ENCODE results near the gene PPFIBP1.

PPFIBP1 gene

GRCh38 chr12:27511723-27512045 lies 12.3 kb upstream of the PPFIBP1 start:
- no peak for DNase-seq (ENCODE audit: low read depth in 3 of 3, low spot score in 1 of 3)

GRCh38 chr12:27513155-27513824 lies 10.7 kb upstream of the PPFIBP1 start:
- no peak for DNase-seq (ENCODE audit: low read depth in 3 of 3, low spot score in 1 of 3)

DNA sequence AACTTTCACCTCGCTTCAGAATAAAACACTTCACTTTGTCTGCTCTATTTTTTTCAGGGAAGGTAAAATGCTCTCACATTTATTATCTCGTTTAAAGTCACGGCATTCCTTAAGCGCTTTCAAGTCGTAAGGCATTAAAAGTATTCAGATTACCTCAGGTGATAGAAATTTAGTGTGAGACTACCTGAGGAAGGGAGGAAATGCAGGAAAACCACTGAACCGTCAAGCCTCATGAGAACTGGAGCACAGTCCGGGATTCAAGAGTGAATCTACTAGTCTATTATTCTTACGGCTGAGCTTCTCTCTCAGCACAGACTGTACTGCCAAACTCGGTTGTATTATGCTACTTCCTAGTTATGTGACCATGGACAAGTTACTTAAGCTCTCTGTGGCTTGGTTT lies 8.3 kb upstream of the PPFIBP1 start:
- no peak for DNase-seq (ENCODE audit: low read depth in 3 of 3, low spot score in 1 of 3)

GRCh38 chr12:27516625-27517024 lies 7.4 kb upstream of the PPFIBP1 start:
- no peak for DNase-seq (ENCODE audit: low read depth in 3 of 3, low spot score in 1 of 3)

DNA sequence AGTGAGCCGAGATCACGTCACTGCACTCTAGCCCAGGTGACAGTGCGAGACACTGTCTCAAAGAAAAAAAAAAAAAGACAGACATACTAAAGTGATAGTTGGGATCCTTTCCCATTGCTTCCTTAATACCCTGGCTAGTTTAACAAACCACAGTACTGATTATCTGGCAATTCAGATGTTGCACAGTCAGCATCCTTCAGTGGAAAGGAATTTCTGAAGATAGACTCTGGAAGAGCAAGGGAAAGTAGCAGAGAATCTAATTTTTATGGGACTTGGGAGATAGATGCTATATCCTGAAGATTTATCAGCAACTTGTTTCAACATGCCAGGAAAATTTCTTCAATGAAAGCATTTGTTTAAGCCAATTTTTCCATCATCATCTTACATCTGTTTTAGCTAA lies 6.5 kb upstream of the PPFIBP1 start:
- DNase-seq (ENCODE audit: low read depth in 3 of 3, low spot score in 1 of 3) = no peak

DNA sequence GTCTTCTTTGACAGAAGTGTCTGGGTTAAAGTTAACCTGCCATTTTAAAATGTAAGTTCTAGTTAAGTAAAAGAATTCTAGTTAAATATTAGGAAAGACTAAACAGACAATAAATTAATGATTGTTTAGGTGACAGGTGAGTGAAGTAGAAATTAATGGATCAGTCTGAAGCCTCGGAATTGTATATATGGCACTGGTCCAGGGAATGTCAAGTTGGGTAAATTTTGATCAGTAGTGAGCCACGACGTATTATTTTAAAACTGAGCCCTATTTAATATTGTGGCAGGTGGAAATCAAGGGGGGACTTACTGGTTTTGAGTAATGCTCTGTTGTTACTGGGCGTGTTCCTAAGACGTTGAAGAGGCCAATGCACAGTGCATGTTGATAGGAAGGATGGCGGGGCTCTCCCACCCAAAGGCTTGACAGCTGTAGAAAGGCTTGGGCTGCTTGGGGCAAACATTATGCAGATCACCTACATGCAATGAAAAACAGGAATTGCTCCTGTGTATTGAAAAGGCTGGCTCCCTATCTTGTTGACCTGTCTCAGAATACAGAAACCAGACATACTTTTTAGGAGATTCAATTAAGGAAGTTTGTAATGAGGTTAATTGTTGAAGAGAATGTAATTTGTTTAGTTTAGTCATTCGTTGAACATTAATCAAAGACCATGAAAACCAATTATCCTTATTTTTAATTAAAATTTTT lies 5.9 kb upstream of the PPFIBP1 start:
- no peak for DNase-seq (ENCODE audit: low read depth in 3 of 3, low spot score in 1 of 3)

GRCh38 chr12:27521066-27521465 lies 2.9 kb upstream of the PPFIBP1 start:
- no peak for DNase-seq (ENCODE audit: low read depth in 3 of 3, low spot score in 1 of 3)

- DNase-seq (ENCODE audit: low read depth in 3 of 3, low spot score in 1 of 3) = no peak
Observed at GRCh38 chr12:27521981-27522380, 2.0 kb upstream of the PPFIBP1 start.

GRCh38 chr12:27523305-27523641 lies 733 bp upstream of the PPFIBP1 start:
- no peak for DNase-seq (ENCODE audit: low read depth in 3 of 3, low spot score in 1 of 3)

DNA sequence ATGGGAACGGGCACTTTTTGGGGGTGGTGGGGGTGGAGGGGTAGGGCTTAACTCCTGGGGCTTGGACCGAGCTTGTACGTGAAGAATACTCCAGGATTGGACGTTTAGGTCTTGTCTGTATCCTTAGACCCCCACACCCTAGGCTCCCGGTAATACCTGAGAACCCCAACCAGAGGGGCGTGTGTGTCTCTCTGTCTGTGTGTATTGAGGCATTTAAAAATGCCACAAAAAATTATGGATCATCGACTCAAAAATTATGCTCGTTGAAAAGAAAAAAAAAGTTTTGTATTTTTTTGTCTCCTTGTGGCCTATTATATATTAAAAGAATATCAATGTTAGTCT lies 459 bp downstream of the PPFIBP1 start:
- DNase-seq (ENCODE audit: low read depth in 3 of 3, low spot score in 1 of 3) = no peak

DNA sequence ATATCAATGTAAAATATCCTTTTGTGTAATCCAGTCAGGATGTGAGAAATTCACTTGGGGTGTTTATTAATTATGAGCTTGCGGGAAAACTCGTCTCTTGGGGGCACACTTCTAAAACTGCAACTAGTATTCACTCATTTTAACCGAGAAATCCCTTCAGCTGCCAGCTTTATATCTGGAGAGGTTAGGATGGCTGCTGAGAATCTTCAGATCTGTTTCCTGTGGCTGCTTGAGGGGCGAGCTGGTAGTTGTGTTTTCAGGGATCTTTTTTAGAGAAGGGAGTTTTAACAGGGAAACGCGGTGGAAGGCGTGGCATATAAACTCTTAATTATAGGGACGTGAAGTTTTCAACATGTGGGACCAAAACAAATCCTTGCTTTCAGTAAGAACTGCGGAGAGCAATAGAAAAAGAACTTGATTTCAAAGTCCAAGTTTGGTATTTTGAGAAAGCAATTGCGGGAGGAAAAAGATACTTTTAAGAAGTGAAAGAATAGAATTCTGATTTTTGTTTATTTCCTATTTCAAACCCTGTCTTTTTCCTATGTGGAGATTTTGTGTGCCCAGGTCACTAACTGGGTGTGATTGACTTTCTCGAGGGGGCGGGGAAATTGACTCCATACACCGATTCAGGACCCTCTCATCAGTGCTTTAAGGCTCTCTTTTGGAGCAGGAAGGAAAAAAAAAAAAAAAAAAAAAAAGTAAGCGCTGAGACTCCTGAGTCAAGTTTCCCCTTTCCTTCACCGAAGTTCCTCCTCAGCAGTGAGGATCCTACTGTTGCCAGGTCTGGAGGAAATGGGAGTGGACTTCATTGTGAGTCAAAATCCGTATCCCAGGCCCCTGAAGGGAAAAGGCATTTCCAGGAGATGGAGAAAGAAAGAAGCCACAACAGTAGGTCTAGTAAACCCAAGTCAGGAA lies 1.1 kb downstream of the PPFIBP1 start:
- DNase-seq (ENCODE audit: low read depth in 3 of 3, low spot score in 1 of 3) = no peak

- no peak for DNase-seq (ENCODE audit: low read depth in 3 of 3, low spot score in 1 of 3)
Observed at GRCh38 chr12:27527512-27527911, 3.5 kb downstream of the PPFIBP1 start.

GRCh38 chr12:27528788-27529187 lies 4.8 kb downstream of the PPFIBP1 start:
- DNase-seq (ENCODE audit: low read depth in 3 of 3, low spot score in 1 of 3) = no peak

DNA sequence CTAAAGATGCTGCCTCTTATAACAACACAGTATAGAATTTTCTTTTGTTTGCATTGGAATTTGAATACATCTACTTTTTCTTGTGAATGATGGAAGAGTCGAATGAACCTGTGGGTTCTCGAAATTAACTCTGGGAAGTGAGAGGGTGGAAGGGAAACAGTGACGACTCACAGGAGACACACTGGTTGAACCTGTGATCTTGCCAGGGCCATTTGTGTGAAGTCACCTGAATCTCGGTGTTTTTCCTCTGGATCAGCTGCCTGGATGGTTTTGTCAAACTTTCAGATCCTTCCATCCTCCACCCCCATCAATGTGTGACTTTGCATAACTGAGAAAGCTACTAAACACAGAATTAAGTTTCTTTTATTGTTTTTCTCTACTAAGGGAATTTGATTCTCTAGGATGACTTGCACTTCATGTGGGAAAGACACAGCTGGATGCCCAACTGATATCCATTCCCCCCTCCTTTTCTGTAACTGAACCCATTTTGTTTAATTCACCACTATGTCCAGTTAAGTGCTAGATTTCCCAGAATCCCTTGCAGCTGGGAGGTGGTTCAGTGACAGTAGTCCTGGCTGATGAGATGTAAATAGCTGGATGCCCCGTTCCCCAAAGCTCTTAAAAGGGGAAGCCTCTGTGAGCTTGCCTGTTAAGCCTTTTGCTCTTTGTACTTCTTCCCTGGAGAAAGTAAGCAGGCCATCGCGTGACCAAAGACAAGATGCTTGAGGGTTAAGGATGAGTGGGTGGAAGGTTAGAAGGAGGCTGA lies 6.3 kb downstream of the PPFIBP1 start:
- no peak for DNase-seq (ENCODE audit: low read depth in 3 of 3, low spot score in 1 of 3)

- no peak for DNase-seq (ENCODE audit: low read depth in 3 of 3, low spot score in 1 of 3)
Observed at GRCh38 chr12:27531896-27532295, 7.9 kb downstream of the PPFIBP1 start.

DNA sequence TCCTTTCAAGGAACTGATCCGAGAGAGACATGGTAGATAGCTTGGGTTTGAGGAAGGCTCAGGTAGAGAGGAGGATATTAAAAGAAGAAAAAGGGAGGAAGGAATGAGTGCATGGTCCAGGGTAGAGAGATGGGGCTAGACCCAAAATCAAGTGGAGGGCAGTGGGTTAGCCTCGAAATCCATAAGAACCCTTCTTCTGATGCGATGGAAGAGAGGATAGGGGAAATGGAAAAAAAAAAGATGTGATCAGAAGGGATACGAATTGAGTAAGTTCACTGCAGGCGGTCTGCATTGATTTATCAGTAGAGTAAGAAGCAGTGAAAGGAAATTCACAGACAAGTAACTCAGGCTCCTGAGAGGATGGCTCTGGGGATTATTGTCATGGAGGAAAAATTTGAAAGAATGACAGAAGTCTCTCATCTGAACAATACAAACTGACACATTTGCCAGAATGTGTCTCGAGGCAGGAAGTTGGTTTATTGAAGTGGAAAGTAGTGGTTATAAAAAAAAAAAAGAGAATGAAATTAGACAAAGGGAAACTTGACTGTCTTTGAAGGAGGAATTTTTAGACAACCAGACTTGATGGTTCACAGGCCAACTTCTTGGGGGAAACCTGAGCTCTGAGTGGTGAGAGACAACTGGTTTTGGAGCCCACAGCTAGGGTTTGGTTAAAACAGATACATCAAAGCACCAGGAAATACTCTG lies 10.2 kb downstream of the PPFIBP1 start:
- no peak for DNase-seq (ENCODE audit: low read depth in 3 of 3, low spot score in 1 of 3)

GRCh38 chr12:27534765-27535161 lies 10.8 kb downstream of the PPFIBP1 start:
- DNase-seq (ENCODE audit: low read depth in 3 of 3, low spot score in 1 of 3) = no peak

GRCh38 chr12:27535318-27535717 lies 11.3 kb downstream of the PPFIBP1 start:
- DNase-seq (ENCODE audit: low read depth in 3 of 3, low spot score in 1 of 3) = no peak

DNA sequence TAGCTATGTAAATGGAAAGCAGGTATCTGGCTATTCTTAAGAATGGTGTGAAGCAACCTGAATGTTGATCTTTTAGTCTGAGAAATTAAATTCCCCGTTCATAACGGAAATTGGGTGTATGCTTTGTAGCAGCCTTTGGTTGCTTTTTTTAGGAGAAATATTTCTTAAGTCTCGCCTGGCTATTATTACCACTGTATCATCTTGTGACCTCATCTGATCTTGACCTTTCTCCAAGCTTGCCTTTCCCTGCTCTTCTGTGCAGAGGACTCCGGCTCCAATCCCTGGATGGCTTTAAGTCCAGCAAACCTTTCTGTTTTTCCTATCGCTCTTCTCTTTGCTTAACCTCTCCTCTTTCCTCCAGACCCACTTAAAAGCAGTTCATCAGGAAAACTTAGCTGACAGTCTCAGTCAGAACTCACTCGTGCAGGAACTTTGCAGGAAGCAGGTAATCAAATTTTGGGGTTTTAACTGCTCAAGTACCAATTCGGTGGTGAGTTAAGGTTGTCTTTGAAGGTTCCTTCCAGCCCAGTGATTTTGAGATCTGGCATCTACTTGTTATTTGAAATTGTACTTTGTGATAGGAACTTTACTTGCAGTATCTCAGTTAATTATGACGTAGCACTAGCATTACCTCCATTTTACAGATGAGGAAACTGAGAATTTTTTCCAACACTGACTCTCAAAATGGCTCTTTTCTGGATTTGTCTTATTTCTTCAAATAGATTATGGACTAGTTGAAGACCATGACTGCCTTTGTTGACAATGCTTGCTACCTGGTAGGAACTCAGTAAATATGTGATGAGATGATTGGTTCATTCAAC lies 14.1 kb downstream of the PPFIBP1 start:
- no peak for DNase-seq (ENCODE audit: low read depth in 3 of 3, low spot score in 1 of 3)

DNA sequence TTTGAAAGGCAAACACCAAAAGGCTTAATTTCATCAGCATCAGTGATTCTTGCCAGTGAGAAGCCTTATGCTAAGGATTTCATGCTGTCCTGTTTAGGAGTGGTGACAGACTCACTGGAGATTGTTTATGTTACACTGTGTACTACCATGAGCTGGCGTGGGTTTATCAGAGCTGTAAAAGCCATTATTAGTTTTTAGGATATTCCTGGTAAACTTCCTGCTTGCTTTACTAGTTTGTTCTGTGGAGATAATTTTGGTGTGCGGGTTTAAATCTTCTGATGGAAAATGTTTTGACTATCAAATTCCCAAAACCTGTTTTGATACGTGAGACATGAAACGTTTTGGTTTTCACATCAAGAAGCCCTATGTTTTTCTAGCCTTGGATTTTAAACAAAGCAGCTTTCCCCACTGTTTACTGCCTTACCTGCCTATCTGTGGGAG lies 15.2 kb downstream of the PPFIBP1 start:
- no peak for DNase-seq (ENCODE audit: low read depth in 3 of 3, low spot score in 1 of 3)
